Measurements from ENCODE around the gene ATP6V0E1.
"Not testable (repeated sequence)": the region's sequence is repeated elsewhere in the genome, so short reads cannot be mapped to it uniquely, and the experiment has no call there.

ATP6V0E1 gene

DNA sequence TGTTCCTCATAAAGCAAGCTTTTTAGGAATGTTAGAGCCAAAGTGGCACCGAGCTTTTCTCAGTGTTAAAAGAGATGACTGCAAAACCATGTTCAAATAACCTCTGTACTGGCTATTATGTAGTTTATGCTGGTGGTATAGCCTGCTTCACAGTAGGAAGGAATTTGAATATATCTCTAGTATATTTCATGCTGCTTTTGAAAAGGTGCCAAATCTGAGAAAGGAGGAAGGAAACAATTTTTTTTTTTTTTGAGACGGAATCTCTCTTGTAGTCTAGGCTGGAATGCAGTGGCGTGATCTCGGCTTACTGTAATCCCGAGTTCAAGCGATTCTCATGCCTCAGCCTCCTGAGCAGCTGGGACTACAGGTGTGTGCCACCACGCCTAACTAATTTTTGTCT lies 86.1 kb downstream of the ATP6V0E1 start:
- DNase-seq (ENCODE audit: low read depth in 2 of 2, low spot score in 1 of 2), result no peak

DNA sequence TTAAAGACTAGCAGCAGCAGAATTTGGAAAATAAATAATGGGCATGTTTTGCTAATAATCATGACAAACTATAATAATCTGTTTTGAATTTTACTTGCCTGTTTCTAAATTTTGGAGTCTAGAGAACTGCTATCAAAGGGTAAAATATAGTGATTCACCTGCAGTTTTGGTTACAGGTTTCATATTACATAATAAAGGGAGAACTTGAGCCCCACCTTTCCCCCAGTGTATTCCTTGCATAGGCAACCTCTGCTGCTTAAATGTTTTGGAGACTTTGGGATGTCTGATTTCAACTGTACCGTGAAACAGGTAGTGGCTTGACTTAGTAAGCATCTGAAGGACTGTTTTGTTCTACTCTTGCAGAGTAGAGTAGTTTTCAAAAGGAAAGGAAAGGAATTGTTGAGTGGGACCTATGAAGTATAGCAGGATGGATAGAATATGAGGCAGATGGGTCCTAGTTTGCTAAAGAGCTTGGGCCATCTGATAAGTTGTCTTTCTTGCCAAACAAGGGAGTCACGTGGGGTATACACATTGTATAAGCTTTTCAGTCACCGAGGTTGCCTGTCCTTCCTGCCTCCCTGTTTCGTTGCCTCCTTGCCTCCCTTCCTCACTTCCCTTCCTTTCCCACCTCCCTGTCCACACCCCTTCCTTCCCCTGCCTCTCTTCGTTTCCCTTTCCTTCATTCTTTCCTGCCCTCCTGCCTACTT lies 91.7 kb downstream of the ATP6V0E1 start:
- no peak for DNase-seq (ENCODE audit: low read depth in 2 of 2, low spot score in 1 of 2)

DNA sequence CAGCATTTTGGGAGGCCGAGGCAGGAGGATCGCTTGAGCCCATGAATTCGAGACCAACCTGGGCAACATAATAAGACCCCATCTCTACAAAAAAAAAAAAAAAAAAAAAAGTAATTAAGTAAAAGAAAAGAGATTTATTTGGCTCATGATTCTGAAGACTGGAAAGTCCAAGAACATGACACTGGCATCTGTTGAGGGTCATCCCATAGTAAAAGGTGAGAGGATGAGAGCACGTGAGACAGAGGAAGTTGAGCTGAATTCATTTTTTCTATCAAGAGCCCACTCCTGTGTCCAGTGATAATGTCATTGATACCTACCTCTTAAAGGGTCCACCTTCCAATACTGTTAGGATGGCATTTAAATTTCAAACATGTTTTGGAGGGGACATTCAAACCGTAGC lies 92.4 kb downstream of the ATP6V0E1 start:
- DNase-seq (ENCODE audit: low read depth in 2 of 2, low spot score in 1 of 2), result no peak

DNA sequence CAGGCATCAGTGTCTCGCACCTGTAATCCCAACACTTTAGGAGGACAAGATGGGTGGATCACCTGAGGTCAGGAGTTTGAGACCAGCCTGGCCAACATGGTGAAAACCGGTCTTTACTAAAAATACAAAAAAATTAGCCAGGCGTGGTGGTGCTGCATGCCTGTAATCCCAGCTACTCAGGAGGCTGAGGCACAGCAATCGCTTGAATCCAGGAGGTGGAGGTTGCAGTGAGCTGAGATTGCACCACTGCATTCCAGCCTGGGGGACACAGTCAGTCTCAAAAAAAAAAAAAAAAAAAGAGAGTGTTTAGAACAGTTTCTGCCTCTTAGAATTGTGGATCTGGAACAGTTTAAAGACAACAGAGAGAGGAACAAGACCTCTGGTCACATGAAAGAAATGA lies 92.9 kb downstream of the ATP6V0E1 start:
- not testable (repeated sequence) for DNase-seq (ENCODE audit: low read depth in 2 of 2, low spot score in 1 of 2)

DNA sequence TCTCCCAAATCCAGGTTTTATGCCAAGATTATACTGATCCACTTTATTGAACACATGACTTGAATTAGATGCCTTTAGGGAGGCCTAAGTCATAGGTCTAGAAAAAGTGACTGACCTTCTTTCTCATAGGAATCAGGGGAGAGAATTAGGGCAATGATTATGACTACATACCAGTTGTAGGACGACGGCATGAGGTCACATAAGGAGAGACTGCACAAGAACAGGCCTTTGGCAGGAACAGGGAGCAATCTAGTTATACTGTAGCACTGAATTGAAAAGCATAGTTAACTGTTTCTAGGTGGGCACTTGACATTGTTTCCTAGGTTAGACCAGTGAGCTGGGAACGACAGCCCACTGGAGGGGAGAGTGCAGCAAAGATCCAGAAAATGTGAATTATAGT lies 95.3 kb downstream of the ATP6V0E1 start:
- DNase-seq (ENCODE audit: low read depth in 2 of 2, low spot score in 1 of 2), result no peak
